Mucosa of stomach (tissue), 1 donor: ENCODE results near the gene RFX3.

Experiments
- H3K27me3 ChIP-seq: one replicate; pipeline ENCODE4 v1.7.0; 2013; ENCODE audit warnings: mild to moderate bottlenecking, low read length; ENCODE audit not compliant: control insufficient read depth, insufficient read depth
- H3K36me3 ChIP-seq: one replicate; pipeline ENCODE4 v1.7.0; 2013; ENCODE audit warnings: low read length; ENCODE audit not compliant: control insufficient read depth, insufficient read depth
- H3K4me1 ChIP-seq: one replicate; pipeline ENCODE4 v1.7.0; 2013; ENCODE audit warnings: mild to moderate bottlenecking, low read length; ENCODE audit not compliant: control insufficient read depth, insufficient read depth
- H3K4me3 ChIP-seq: one replicate; pipeline ENCODE4 v1.7.0; 2013; ENCODE audit warnings: low read length
- H3K9ac ChIP-seq: one replicate; pipeline ENCODE4 v1.7.0; 2013; ENCODE audit warnings: mild to moderate bottlenecking, low read length, moderate library complexity
- H3K9me3 ChIP-seq: one replicate; pipeline ENCODE4 v1.7.0; 2013; ENCODE audit warnings: mild to moderate bottlenecking, low read length, moderate library complexity; ENCODE audit not compliant: control insufficient read depth
- donor health status: Pancreatic carcinoma.

The RFX3 gene

DNA sequence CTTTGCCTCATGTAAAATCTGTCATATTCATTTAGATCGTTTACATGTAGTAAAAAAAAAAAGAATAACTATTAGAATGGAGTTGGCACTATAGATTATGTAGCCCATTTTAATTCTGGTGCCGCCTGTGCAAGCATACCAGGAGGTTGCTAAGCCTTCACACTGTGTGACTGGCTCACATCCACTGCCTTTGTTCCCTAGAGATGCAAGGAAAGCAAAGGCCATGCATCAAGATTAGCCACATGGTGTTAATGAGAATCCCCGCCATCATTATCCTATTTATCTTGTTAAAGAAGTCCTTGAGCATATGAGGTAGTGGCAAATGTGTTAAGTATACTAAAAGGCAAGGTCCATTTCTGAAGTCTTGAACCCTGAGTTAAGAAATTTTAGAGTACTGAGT, 279.6 kb downstream of the RFX3 start:
- Histone ChIP-seq H3K27me3 (no peaks in the 10 kb centered on the region), H3K4me1 (no peaks in the 10 kb centered on the region), H3K4me3 (no peak overlapping the region), H3K9me3 (no peaks in the 10 kb centered on the region), H3K36me3 (no peaks in the 10 kb centered on the region), H3K9ac (no peak overlapping the region)

- Histone ChIP-seq H3K4me3 (no peak overlapping the region), H3K36me3 (no peaks in the 10 kb centered on the region), H3K27me3 (no peaks in the 10 kb centered on the region), H3K9me3 (no peaks in the 10 kb centered on the region), H3K9ac (no peak overlapping the region), H3K4me1 (no peaks in the 10 kb centered on the region)
Observed at GRCh38 chr9:3244963-3245653, 280.7 kb downstream of the RFX3 start.

DNA sequence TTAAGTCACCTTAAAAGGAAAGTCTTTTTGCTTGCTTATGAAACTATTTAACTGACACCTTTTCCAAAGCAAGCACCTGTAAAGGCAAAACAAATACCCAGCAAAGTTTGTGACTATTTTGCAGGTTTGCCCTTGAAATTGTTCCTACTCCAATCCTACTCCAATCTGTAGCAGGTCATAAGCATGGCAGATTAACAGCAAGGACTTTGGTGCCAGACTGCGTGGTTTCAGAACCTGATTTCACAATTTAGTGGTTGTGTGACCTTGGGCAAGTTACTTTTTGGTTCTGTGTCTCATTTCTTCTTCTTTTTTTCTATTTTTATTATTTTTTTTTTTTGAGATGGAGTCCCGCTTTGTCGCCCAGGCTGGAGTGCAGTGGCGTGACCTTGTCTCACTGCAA, 282.1 kb downstream of the RFX3 start:
- Histone ChIP-seq H3K9me3 (no peaks in the 10 kb centered on the region), H3K4me3 (no peak overlapping the region), H3K4me1 (no peaks in the 10 kb centered on the region), H3K9ac (no peak overlapping the region), H3K36me3 (no peaks in the 10 kb centered on the region), H3K27me3 (no peaks in the 10 kb centered on the region)

- Histone ChIP-seq H3K9me3 (no peaks in the 10 kb centered on the region), H3K36me3 (no peaks in the 10 kb centered on the region), H3K9ac (no peak overlapping the region), H3K4me3 (no peak overlapping the region), H3K4me1 (no peaks in the 10 kb centered on the region), H3K27me3 (no peaks in the 10 kb centered on the region)
Observed at GRCh38 chr9:3241290-3241689, 284.5 kb downstream of the RFX3 start.

DNA sequence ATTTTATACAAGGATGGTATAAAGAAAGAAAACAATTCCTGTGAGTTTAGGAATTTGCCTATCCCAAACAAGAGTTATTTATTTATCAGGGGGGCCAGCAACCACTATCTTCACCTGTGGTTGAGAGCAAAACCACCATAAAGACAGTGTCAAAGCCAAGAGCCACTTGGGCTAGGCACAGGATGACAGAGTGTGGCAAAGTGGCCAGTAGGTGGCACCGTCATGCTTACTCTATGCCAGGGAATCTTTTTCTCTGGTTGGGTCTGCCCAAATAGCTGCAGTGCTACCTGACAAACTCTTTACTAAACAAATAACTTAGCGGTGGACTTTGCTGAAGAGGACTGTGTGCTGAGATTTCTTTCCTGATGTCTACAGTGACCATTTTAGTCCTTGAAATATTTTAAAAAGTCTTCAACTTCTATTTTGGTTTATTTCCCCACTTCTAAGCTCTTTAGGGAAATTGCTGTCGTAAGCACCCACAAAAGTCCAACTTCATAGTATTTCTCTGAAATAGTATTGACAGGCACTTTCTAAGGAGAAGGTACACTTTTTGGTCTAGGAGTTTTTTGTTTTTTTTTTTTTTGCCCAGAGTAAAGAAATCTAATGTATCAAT, 285.0 kb downstream of the RFX3 start:
- H3K27me3 ChIP-seq: no peaks in the 10 kb centered on the region
- no peaks in the 10 kb centered on the region for H3K36me3 ChIP-seq
- H3K9me3 ChIP-seq: no peaks in the 10 kb centered on the region
- H3K4me3 ChIP-seq: no peak overlapping the region
- H3K9ac ChIP-seq: no peak overlapping the region
- no peaks in the 10 kb centered on the region for H3K4me1 ChIP-seq

DNA sequence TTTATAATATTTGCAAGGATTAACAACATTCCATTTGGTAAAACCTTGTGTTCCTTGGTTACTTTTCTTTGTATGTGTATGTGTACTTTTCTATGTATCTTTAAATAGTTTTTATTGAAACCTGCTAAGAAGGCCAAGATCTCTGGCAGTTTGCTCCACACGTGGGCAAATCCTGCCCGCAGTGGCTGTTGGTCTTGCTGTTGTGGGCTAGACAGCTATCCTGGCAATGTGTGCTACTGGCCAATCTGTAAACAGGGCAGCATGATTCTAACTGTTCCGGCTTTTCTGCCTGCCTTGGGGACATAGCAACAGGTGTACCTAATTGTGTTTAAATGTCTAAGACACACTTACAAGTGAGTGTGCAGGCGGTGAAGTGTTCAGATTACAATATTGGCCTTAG, 286.6 kb downstream of the RFX3 start:
- H3K4me1 ChIP-seq: no peaks in the 10 kb centered on the region
- no peaks in the 10 kb centered on the region for H3K9me3 ChIP-seq
- no peak overlapping the region for H3K9ac ChIP-seq
- H3K27me3 ChIP-seq: no peaks in the 10 kb centered on the region
- no peaks in the 10 kb centered on the region for H3K36me3 ChIP-seq
- H3K4me3 ChIP-seq: no peak overlapping the region

- no peak overlapping the region for H3K9ac ChIP-seq
- H3K4me3 ChIP-seq: no peak overlapping the region
- no peaks in the 10 kb centered on the region for H3K4me1 ChIP-seq
- H3K27me3 ChIP-seq: no peaks in the 10 kb centered on the region
- H3K9me3 ChIP-seq: no peaks in the 10 kb centered on the region
- no peaks in the 10 kb centered on the region for H3K36me3 ChIP-seq
Observed at GRCh38 chr9:3238236-3238635, 287.6 kb downstream of the RFX3 start.

DNA sequence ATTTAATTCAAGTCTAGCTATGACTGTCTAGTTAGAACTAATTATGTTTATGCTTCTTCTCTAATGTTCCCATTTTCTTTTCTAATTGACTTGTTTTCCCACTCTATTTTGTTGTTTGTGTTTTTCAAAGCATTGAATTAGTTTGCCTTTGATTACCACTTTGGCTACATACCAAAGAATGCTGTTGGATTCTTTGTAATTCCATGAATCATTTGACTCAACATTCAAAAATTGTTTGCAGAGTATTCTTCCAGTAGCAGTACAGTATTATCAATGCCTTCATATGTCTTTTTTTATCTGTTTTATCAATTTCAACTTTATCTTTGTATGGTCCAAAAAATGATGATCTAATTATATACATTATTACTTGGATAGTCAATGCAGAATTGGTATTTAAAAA, 288.7 kb downstream of the RFX3 start:
- Histone ChIP-seq H3K36me3 (no peaks in the 10 kb centered on the region), H3K27me3 (no peaks in the 10 kb centered on the region), H3K9ac (no peak overlapping the region), H3K4me1 (no peaks in the 10 kb centered on the region), H3K4me3 (no peak overlapping the region), H3K9me3 (no peaks in the 10 kb centered on the region)

- no peaks in the 10 kb centered on the region for H3K9me3 ChIP-seq
- H3K4me1 ChIP-seq: no peaks in the 10 kb centered on the region
- no peaks in the 10 kb centered on the region for H3K36me3 ChIP-seq
- H3K9ac ChIP-seq: no peak overlapping the region
- H3K4me3 ChIP-seq: no peak overlapping the region
- no peaks in the 10 kb centered on the region for H3K27me3 ChIP-seq
Observed at GRCh38 chr9:3235497-3235896, 290.3 kb downstream of the RFX3 start.

GRCh38 chr9:3224931-3225330, 300.9 kb downstream of the RFX3 start:
- no peak overlapping the region for H3K4me3 ChIP-seq
- H3K9ac ChIP-seq: no peak overlapping the region
- no peaks in the 10 kb centered on the region for H3K9me3 ChIP-seq
- no peaks in the 10 kb centered on the region for H3K27me3 ChIP-seq
- no peaks in the 10 kb centered on the region for H3K4me1 ChIP-seq
- H3K36me3 ChIP-seq: no peaks in the 10 kb centered on the region

DNA sequence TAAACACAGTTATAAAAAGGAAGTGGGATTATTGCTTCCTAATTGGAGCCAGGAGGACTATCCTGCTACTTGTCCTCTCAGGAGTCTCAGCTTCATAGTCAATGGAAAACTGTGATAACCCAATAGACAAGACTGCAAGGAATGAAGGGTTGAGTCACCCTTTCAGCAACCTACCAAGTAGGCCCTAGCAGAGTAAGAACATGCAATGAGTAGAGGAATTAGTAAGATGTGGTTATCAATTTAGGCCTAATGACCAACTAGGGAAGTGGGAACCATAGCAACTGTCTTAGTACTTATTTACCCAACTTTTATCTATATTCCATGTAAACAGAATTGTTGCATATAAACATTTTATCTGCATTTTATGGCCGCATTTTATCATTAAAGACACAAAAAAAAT, 310.1 kb downstream of the RFX3 start:
- Histone ChIP-seq H3K9me3 (no peaks in the 10 kb centered on the region), H3K36me3 (no peaks in the 10 kb centered on the region), H3K9ac (no peak overlapping the region), H3K4me1 (no peaks in the 10 kb centered on the region), H3K27me3 (no peaks in the 10 kb centered on the region), H3K4me3 (no peak overlapping the region)

DNA sequence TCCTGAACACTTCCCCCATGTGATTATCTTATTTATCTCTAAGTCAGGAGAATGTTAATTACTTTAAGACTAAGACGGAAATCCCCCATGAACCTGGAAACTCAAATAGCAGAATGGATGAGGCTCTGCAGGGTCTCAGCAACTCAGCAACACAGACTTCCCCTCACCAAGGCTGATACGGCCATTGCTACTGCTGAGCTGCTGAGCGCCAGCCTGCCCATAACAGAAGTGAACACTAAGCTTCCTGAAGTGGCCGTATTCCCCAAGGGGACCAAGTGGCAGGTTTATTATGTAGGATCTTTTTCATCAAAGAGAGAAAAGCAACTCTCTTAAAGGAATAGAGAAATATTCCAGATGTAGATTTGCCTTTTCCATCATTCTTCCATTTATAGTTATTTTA, 311.1 kb downstream of the RFX3 start:
- Histone ChIP-seq H3K27me3 (no peaks in the 10 kb centered on the region), H3K36me3 (no peaks in the 10 kb centered on the region), H3K4me1 (no peaks in the 10 kb centered on the region), H3K4me3 (no peak overlapping the region), H3K9me3 (no peaks in the 10 kb centered on the region), H3K9ac (no peak overlapping the region)
